ENCODE results near the gene RPL12. TPM values are rescaled to one million over a fixed set of nuclear protein-coding genes. Genes with fewer than 3 reads are reported as not detected.

RPL12 gene
- polyA plus RNA-seq (ENCODE audit: insufficient read length in 4 of 4): 1,000 to 10,000 TPM; 1,449 to 1,745 (median 1,545) TPM

- peak; percentile 94 to 99 (median 96) for DNase-seq (ENCODE audit: low read depth in 4 of 4, low spot score in 3 of 4)
These were observed at the start of gene RPL12, which contains the start of gene LRSAM1 for GRCh38 chr9:127450830-127451607. Gene RPL12 (minus strand): TSS chr9:127451406. CDS start chr9:127451317, 89 bp downstream. Gene LRSAM1 (plus strand): TSS chr9:127451510. CDS start chr9:127454528, 3,018 bp downstream.

- DNase-seq (ENCODE audit: low read depth in 4 of 4, low spot score in 3 of 4): no peak
These were observed 49.7 kb upstream of the RPL12 start for GRCh38 chr9:127500862-127501261.

- no peak for DNase-seq (ENCODE audit: low read depth in 4 of 4, low spot score in 3 of 4)
These were observed 49.2 kb upstream of the RPL12 start for GRCh38 chr9:127500399-127500798.

- no peak for DNase-seq (ENCODE audit: low read depth in 4 of 4, low spot score in 3 of 4)
These were observed 47.1 kb upstream of the RPL12 start for GRCh38 chr9:127498298-127498697.

- no peak for DNase-seq (ENCODE audit: low read depth in 4 of 4, low spot score in 3 of 4)
These were observed 46.6 kb upstream of the RPL12 start for GRCh38 chr9:127497656-127498290.

GRCh38 chr9:127496974-127497373 lies 45.8 kb upstream of the RPL12 start:
- DNase-seq (ENCODE audit: low read depth in 4 of 4, low spot score in 3 of 4): no peak

- no peak for DNase-seq (ENCODE audit: low read depth in 4 of 4, low spot score in 3 of 4)
These were observed 44.8 kb upstream of the RPL12 start for GRCh38 chr9:127495884-127496555.

GRCh38 chr9:127494304-127494702 lies 43.1 kb upstream of the RPL12 start:
- no peak for DNase-seq (ENCODE audit: low read depth in 4 of 4, low spot score in 3 of 4)

- DNase-seq (ENCODE audit: low read depth in 4 of 4, low spot score in 3 of 4): no peak
These were observed 42.5 kb upstream of the RPL12 start for GRCh38 chr9:127493592-127494303.

- no peak for DNase-seq (ENCODE audit: low read depth in 4 of 4, low spot score in 3 of 4)
These were observed 41.4 kb upstream of the RPL12 start for GRCh38 chr9:127492616-127493015.

GRCh38 chr9:127491516-127491915 lies 40.3 kb upstream of the RPL12 start:
- no peak for DNase-seq (ENCODE audit: low read depth in 4 of 4, low spot score in 3 of 4)

GRCh38 chr9:127490535-127491230 lies 39.5 kb upstream of the RPL12 start:
- DNase-seq (ENCODE audit: low read depth in 4 of 4, low spot score in 3 of 4): no peak

- DNase-seq (ENCODE audit: low read depth in 4 of 4, low spot score in 3 of 4): peak in 1 of 4 donors; percentile 14
These were observed 38.4 kb upstream of the RPL12 start for GRCh38 chr9:127489471-127490115.

- DNase-seq (ENCODE audit: low read depth in 4 of 4, low spot score in 3 of 4): no peak
These were observed 37.7 kb upstream of the RPL12 start for GRCh38 chr9:127488946-127489345.

- no peak for DNase-seq (ENCODE audit: low read depth in 4 of 4, low spot score in 3 of 4)
These were observed 34.8 kb upstream of the RPL12 start for GRCh38 chr9:127485995-127486394.

- DNase-seq (ENCODE audit: low read depth in 4 of 4, low spot score in 3 of 4): no peak
These were observed 31.5 kb upstream of the RPL12 start for GRCh38 chr9:127482662-127483061.

GRCh38 chr9:127479507-127480081 lies 28.4 kb upstream of the RPL12 start:
- DNase-seq (ENCODE audit: low read depth in 4 of 4, low spot score in 3 of 4): no peak

- no peak for DNase-seq (ENCODE audit: low read depth in 4 of 4, low spot score in 3 of 4)
These were observed 23.4 kb upstream of the RPL12 start for GRCh38 chr9:127474592-127474991.

GRCh38 chr9:127473932-127474331 lies 22.7 kb upstream of the RPL12 start:
- no peak for DNase-seq (ENCODE audit: low read depth in 4 of 4, low spot score in 3 of 4)

Measured in right renal pelvis (tissue), 4 donors.